H1 (cell line): Measurements from ENCODE around the gene OLFML2B. TPM values are rescaled to one million over a fixed set of nuclear protein-coding genes. Genes with fewer than 3 reads are reported as not detected.

Source experiments
- CTCF ChIA-PET: fragments of 300-600 bp; sonication (Branson Sonifier 250); formaldehyde crosslinking; loops from one replicate; lab custom pipeline; 2021; ENCODE audit not compliant: partially characterized antibody; lab: Charles Lee
- POLR2A ChIA-PET: fragments of 300-600 bp; sonication (Branson Sonifier 250); formaldehyde crosslinking; loops from one replicate; lab custom pipeline; 2021; ENCODE audit warnings: inconsistent platforms; ENCODE audit not compliant: partially characterized antibody; lab: Charles Lee
- DNase-seq, 2 experiments: peaks; one replicate each; pipeline versions ENCODE4 v3.0.0 to v3.0.0-alpha.2; 2010 to 2022; ENCODE audit warnings: low spot score in 2 of 2, low read depth in 1 of 2, mixed read lengths in 1 of 2
- FAIRE-seq: peaks from 2 replicates; lab custom pipeline; 2011; peaks lifted over from hg19 to GRCh38; lab: Jason Lieb, UNC
- H2AFZ ChIP-seq: 2 replicates; pipeline ENCODE4 v1.8.1; 2012; ENCODE audit warnings: low read length, inconsistent platforms
- H2AK5ac ChIP-seq: 2 replicates; pipeline ENCODE4 v1.6.1; 2013; ENCODE audit warnings: low read depth, low read length
- H2BK120ac ChIP-seq: replicated peaks from 2 replicates; pipeline ENCODE3; 2013; ENCODE audit warnings: low read depth, low read length, inconsistent platforms
- H2BK12ac ChIP-seq: 2 replicates; pipeline ENCODE4 v1.6.1; 2013; ENCODE audit warnings: low read depth, low read length
- H2BK15ac ChIP-seq: 2 replicates; pipeline ENCODE4 v1.6.1; 2013; ENCODE audit warnings: low read length
- H2BK20ac ChIP-seq: 2 replicates; pipeline ENCODE4 v1.6.1; 2013; ENCODE audit warnings: low read length
- H2BK5ac ChIP-seq: 2 replicates; pipeline ENCODE4 v1.6.1; 2013; ENCODE audit warnings: low read depth, low read length
- H3K14ac ChIP-seq: 2 replicates; pipeline ENCODE4 v1.6.1; 2013; ENCODE audit warnings: inconsistent platforms; ENCODE audit not compliant: insufficient read length
- H3K18ac ChIP-seq: 2 replicates; pipeline ENCODE4 v1.6.1; 2013; ENCODE audit warnings: low read length; ENCODE audit errors: extremely low read depth
- H3K23ac ChIP-seq: 2 replicates; pipeline ENCODE4 v1.6.1; 2013; ENCODE audit warnings: inconsistent platforms; ENCODE audit not compliant: insufficient read length
- H3K23me2 ChIP-seq: 2 replicates; pipeline ENCODE4 v1.6.1; 2013; ENCODE audit warnings: low read depth, low read length
- H3K27ac ChIP-seq: 2 replicates; pipeline ENCODE4 v1.6.1; 2011; ENCODE audit warnings: low read depth, low read length, inconsistent platforms
- H3K27me3 ChIP-seq, 4 experiments: replicated peaks in 1 of 4; 1 replicate in 1 of 4; 2 replicates in 3 of 4; pipeline versions ENCODE4 v1.6.1 to v1.8.1; 2011 to 2013; ENCODE audit warnings: low read length in 3 of 4, mild to moderate bottlenecking in 3 of 4, inconsistent platforms in 2 of 4, mixed read lengths in 2 of 4, moderate library complexity in 1 of 4; ENCODE audit not compliant: control insufficient read depth in 3 of 4, insufficient read depth in 3 of 4; ENCODE audit errors: extremely low read depth in 1 of 4
- H3K36me3 ChIP-seq, 4 experiments: 2 replicates each; pipeline versions ENCODE4 v1.6.1 to v1.8.1; 2011 to 2013; ENCODE audit warnings: mild to moderate bottlenecking in 4 of 4, low read length in 3 of 4, moderate library complexity in 2 of 4, control low read depth in 1 of 4, inconsistent platforms in 1 of 4; ENCODE audit not compliant: insufficient read depth in 4 of 4, control insufficient read depth in 2 of 4
- H3K4ac ChIP-seq: replicated peaks from 2 replicates; pipeline ENCODE3; 2013; ENCODE audit warnings: low read length, low read depth, mixed read lengths, inconsistent platforms; ENCODE audit not compliant: insufficient read length
- H3K4me1 ChIP-seq, 4 experiments: replicated peaks in 1 of 4; 1 replicate in 1 of 4; 2 replicates in 3 of 4; pipeline versions ENCODE4 v1.6.1 to v1.8.1; 2011 to 2013; ENCODE audit warnings: low read length in 3 of 4, inconsistent platforms in 2 of 4, mixed read lengths in 1 of 4; ENCODE audit not compliant: insufficient read depth in 4 of 4, control insufficient read depth in 3 of 4
- H3K4me2 ChIP-seq, 2 experiments: 2 replicates each; pipeline versions ENCODE4 v1.6.1 to v1.8.1; 2011 to 2013; ENCODE audit warnings: low read depth in 2 of 2, low read length in 2 of 2, control low read depth in 1 of 2, inconsistent platforms in 1 of 2, mild to moderate bottlenecking in 1 of 2; ENCODE audit not compliant: insufficient read depth in 1 of 2
- H3K4me3 ChIP-seq, 4 experiments: fragments of 200-600, 300-600 bp in 1 of 4; sonication (generic), shearing (Covaris generic), sonication (Bioruptor Twin) in 1 of 4; 2 replicates each; pipeline versions ENCODE4 v1.5.1 to v1.8.1; 2011 to 2016; ENCODE audit warnings: low read length in 4 of 4, low read depth in 3 of 4, control low read depth in 2 of 4, inconsistent platforms in 2 of 4, mild to moderate bottlenecking in 2 of 4, mixed read lengths in 1 of 4, moderate library complexity in 1 of 4; ENCODE audit not compliant: insufficient read depth in 2 of 4; ENCODE audit errors: extremely low read depth in 1 of 4
- H3K56ac ChIP-seq: replicated peaks from 2 replicates; pipeline ENCODE3; 2013; ENCODE audit warnings: low read depth, mild to moderate bottlenecking, mixed read lengths, low read length, inconsistent platforms; ENCODE audit not compliant: insufficient read length
- H3K79me1 ChIP-seq: 2 replicates; pipeline ENCODE4 v1.6.1; 2013; ENCODE audit warnings: low read depth, low read length, control low read depth
- H3K79me2 ChIP-seq, 2 experiments: 2 replicates each; pipeline versions ENCODE4 v1.6.1 to v1.8.1; 2012 to 2013; ENCODE audit warnings: low read length in 2 of 2, mild to moderate bottlenecking in 2 of 2, inconsistent platforms in 1 of 2; ENCODE audit not compliant: insufficient read depth in 2 of 2, control insufficient read depth in 1 of 2
- H3K9ac ChIP-seq, 4 experiments: replicated peaks in 1 of 4; 1 replicate in 1 of 4; 2 replicates in 3 of 4; pipeline versions ENCODE4 v1.6.1 to v1.8.1; 2011 to 2013; ENCODE audit warnings: low read depth in 3 of 4, low read length in 3 of 4, control low read depth in 2 of 4, mild to moderate bottlenecking in 2 of 4, moderate library complexity in 2 of 4, inconsistent platforms in 1 of 4; ENCODE audit errors: extremely low read depth in 1 of 4
- H3K9me3 ChIP-seq, 2 experiments: 2 replicates each; pipeline versions ENCODE4 v1.6.1 to v1.8.1; 2012 to 2013; ENCODE audit warnings: mild to moderate bottlenecking in 2 of 2, moderate library complexity in 2 of 2, control low read depth in 1 of 2, inconsistent platforms in 1 of 2, low read depth in 1 of 2, low read length in 1 of 2, mixed read lengths in 1 of 2; ENCODE audit not compliant: insufficient read depth in 2 of 2
- H4K20me1 ChIP-seq, 2 experiments: replicated peaks in 1 of 2; 2 replicates each; pipeline versions ENCODE3 to v1.8.1; 2011 to 2013; ENCODE audit warnings: inconsistent platforms in 2 of 2, low read length in 2 of 2, mild to moderate bottlenecking in 1 of 2; ENCODE audit not compliant: insufficient read depth in 2 of 2, control insufficient read depth in 1 of 2
- H4K5ac ChIP-seq: 2 replicates; pipeline ENCODE4 v1.6.1; 2013; ENCODE audit warnings: low read length, low read depth, mixed read lengths, inconsistent platforms; ENCODE audit not compliant: insufficient read length
- H4K8ac ChIP-seq: 2 replicates; pipeline ENCODE4 v1.8.0; 2013; ENCODE audit warnings: mild to moderate bottlenecking, moderate library complexity, low read length, inconsistent platforms; ENCODE audit not compliant: insufficient read depth; ENCODE audit errors: extremely low read depth
- H4K91ac ChIP-seq: replicated peaks from 2 replicates; pipeline ENCODE3; 2013; ENCODE audit warnings: low read length, mixed read lengths, inconsistent platforms; ENCODE audit not compliant: insufficient read length
- CREB1 ChIP-seq: IDR thresholded peaks from 2 replicates; pipeline ENCODE4 v1.6.1; 2012; ENCODE audit warnings: inconsistent platforms
- SP1 ChIP-seq: IDR thresholded peaks from 2 replicates; pipeline ENCODE4 v1.6.1; 2011; ENCODE audit warnings: low read depth, low read length
- WGBS, 2 experiments: shearing (Covaris generic) in 1 of 2; methylation state at CpG; one replicate each; pipeline versions ENCODE4 v1.1.6 to v1.1.7; 2013 to 2015; ENCODE audit warnings: low lambda C conversion rate in 2 of 2, mixed read lengths in 2 of 2, inconsistent platforms in 1 of 2, low coverage in 1 of 2, missing lambda C conversion rate in 1 of 2; ENCODE audit not compliant: insufficient replicate concordance in 2 of 2, insufficient coverage in 1 of 2, insufficient read length in 1 of 2; ENCODE audit errors: extremely low coverage in 1 of 2, missing lambda C conversion rate in 1 of 2; 5-methylcytosine and 5-hydroxymethylcytosine counted together
- polyA plus RNA-seq, 7 experiments: library from polyadenylated mRNA; depleted of rRNA in 3 of 7; stranded (reverse) in 5 of 7; unstranded in 2 of 7; fragments of >200 nt in 5 of 7; fragments of 200-250 nt in 2 of 7; gene quantifications; 1 replicate in 5 of 7; 2 replicates in 1 of 7; 4 replicates in 1 of 7; pipeline versions ENCODE4 v1.2.1 to v1.2.3, GENCODE V29; 2011 to 2013; ENCODE audit warnings: missing spikeins in 2 of 7, mixed read lengths in 2 of 7
- total RNA-seq: library from RNA; stranded (reverse); fragmentation: NEBNext Ultra II Directional; extraction: Animal tissue kit (Norgen Biotek cat#: 25700); gene quantifications from 2 replicates; pipeline ENCODE4 v1.2.1, GENCODE V29; 2021
- TF ChIP-seq, protein P1 (sequence below): IDR thresholded peaks from 2 replicates; pipeline ENCODE4 v1.6.1; 2012; ENCODE audit warnings: inconsistent platforms

OLFML2B gene
- total and polyA plus RNA-seq, 2 of the 8 experiments (the other 6 are each of a cell fraction or from before 2014, with no cell fraction given), result 6.5 to 10.4 TPM

- ChIA-PET CTCF (interaction anchor here (1.8 to 1.9 kb wide), 3 partner anchors 23 to 257 kb away, joined by 4 to 12 read pairs (median 7); no protein-coding TSS in a partner anchor), POLR2A (no interaction called here)
- Histone ChIP-seq H4K20me1 (no peaks in the 10 kb centered on the region), H2BK120ac (no peak overlapping the region), H3K4me1 (no peaks in the 10 kb centered on the region; a peak in 1 of 7 replicates), H2BK15ac (no peak overlapping the region), H2AFZ (no peak overlapping the region), H3K18ac (no peak overlapping the region), H3K56ac (no peak overlapping the region), H2BK20ac (no peak overlapping the region), H3K36me3 (no peaks in the 10 kb centered on the region), H2BK12ac (no peak overlapping the region), H3K9ac (no peak overlapping the region), H3K27me3 (no peaks in the 10 kb centered on the region), H3K27ac (no peak overlapping the region), H3K79me1 (no peaks in the 10 kb centered on the region), H3K4me2 (no peak overlapping the region), H4K5ac (no peak overlapping the region), H3K23ac (no peak overlapping the region), H4K8ac (no peak overlapping the region), H4K91ac (no peak overlapping the region), H2BK5ac (no peak overlapping the region), H3K4me3 (no peak overlapping the region), H2AK5ac (no peak overlapping the region), H3K23me2 (no peaks in the 10 kb centered on the region), H3K4ac (no peak overlapping the region), H3K9me3 (no peaks in the 10 kb centered on the region), H3K79me2 (no peaks in the 10 kb centered on the region), H3K14ac (no peak overlapping the region)
- TF ChIP-seq CREB1 (no peak), SP1 (no peak)
- TF ChIP-seq, protein P1, sequence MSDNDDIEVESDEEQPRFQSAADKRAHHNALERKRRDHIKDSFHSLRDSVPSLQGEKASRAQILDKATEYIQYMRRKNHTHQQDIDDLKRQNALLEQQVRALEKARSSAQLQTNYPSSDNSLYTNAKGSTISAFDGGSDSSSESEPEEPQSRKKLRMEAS, result no peak
- WGBS, 2 experiments, result 76% methylated on average over 4 of the region's 4 CpGs; no CpG with 5 or more reads in 1 of the 2 experiments
- no peak for DNase-seq
- FAIRE-seq, result no peak
Observed at GRCh38 chr1:162040001-162040400, 16.3 kb upstream of the OLFML2B start.
